SIG-M5 treated with dmso at 0.1 percent for 504 hours (cell line): ENCODE results near the gene DHRS4.
"Not testable (repeated sequence)": the region's sequence is repeated elsewhere in the genome, so short reads cannot be mapped to it uniquely, and the experiment has no call there.

Source experiments
- DNase-seq: peaks from one replicate; lab custom pipeline; 2025; ENCODE audit not compliant: unreplicated experiment; lab: John Stamatoyannopoulos, UW

Gene DHRS4

GRCh38 chr14:23939607-23940326, 13.8 kb upstream of the DHRS4 start:
- no peak for DNase-seq

GRCh38 chr14:23941230-23941629, 12.3 kb upstream of the DHRS4 start:
- DNase-seq = no peak

GRCh38 chr14:23941669-23942068, 11.9 kb upstream of the DHRS4 start:
- DNase-seq = no peak

GRCh38 chr14:23942587-23942986, 11.0 kb upstream of the DHRS4 start:
- no peak for DNase-seq

GRCh38 chr14:23949069-23949468, 4.5 kb upstream of the DHRS4 start:
- DNase-seq = not testable (repeated sequence)

GRCh38 chr14:23950411-23951135, 3.0 kb upstream of the DHRS4 start:
- DNase-seq = peak; percentile 11

GRCh38 chr14:23951136-23951466, 2.5 kb upstream of the DHRS4 start:
- DNase-seq = not testable (repeated sequence)

- no peak for DNase-seq
Measured at GRCh38 chr14:23951590-23952201, 1.9 kb upstream of the DHRS4 start.

- not testable (repeated sequence) for DNase-seq
Measured at GRCh38 chr14:23953116-23953463, 480 bp upstream of the DHRS4 start.

GRCh38 chr14:23954279-23954614, 677 bp downstream of the DHRS4 start:
- not testable (repeated sequence) for DNase-seq

- DNase-seq = not testable (repeated sequence)
Measured at GRCh38 chr14:23954965-23955364, 1.4 kb downstream of the DHRS4 start.

- not testable (repeated sequence) for DNase-seq
Measured at GRCh38 chr14:23955811-23956210, 2.2 kb downstream of the DHRS4 start.

- DNase-seq = not testable (repeated sequence)
Measured at GRCh38 chr14:23957913-23958569, 4.5 kb downstream of the DHRS4 start.

- DNase-seq = not testable (repeated sequence)
Measured at GRCh38 chr14:23960899-23961298, 7.3 kb downstream of the DHRS4 start.

GRCh38 chr14:23961704-23962103, 8.1 kb downstream of the DHRS4 start:
- not testable (repeated sequence) for DNase-seq

GRCh38 chr14:23969130-23969480, 15.5 kb downstream of the DHRS4 start:
- not testable (repeated sequence) for DNase-seq

GRCh38 chr14:23969481-23970282, 16.1 kb downstream of the DHRS4 start:
- not testable (repeated sequence) for DNase-seq

- DNase-seq = not testable (repeated sequence)
Measured at GRCh38 chr14:23970283-23970659, 16.7 kb downstream of the DHRS4 start.

GRCh38 chr14:23973178-23973577, 19.6 kb downstream of the DHRS4 start:
- not testable (repeated sequence) for DNase-seq

GRCh38 chr14:23974041-23974440, 20.5 kb downstream of the DHRS4 start:
- not testable (repeated sequence) for DNase-seq

- DNase-seq = not testable (repeated sequence)
Measured at GRCh38 chr14:23977208-23977607, 23.6 kb downstream of the DHRS4 start.
